Testis (tissue), 2 donors: Measurements from ENCODE around the gene KRT17.

Source experiments
- CTCF ChIP-seq, 3 experiments: fragments of 450-650 bp in 2 of 3; fragments of 200-600 bp in 1 of 3; sonication (generic) in 1 of 3; IDR thresholded peaks; one replicate each; pipeline ENCODE4 v1.5.1; 2016 to 2019; ENCODE audit warnings: antibody characterized with exemption in 3 of 3, mild to moderate bottlenecking in 2 of 3, moderate library complexity in 1 of 3
- POLR2A ChIP-seq: fragments of 450-650 bp; IDR thresholded peaks from one replicate; pipeline ENCODE4 v1.6.1; 2017; ENCODE audit warnings: antibody characterized with exemption, mild to moderate bottlenecking, moderate library complexity

GRCh38 chr17:41629316-41629715 lies 4.9 kb upstream of the KRT17 start:
- TF ChIP-seq CTCF (IDR thresholded peaks at IDR 0.05) (no peak), POLR2A (no peak)
